IPS-18a (cell line): ENCODE data around the gene C19orf18.
"Not testable (repeated sequence)": the region's sequence is repeated elsewhere in the genome, so short reads cannot be mapped to it uniquely, and the experiment has no call there.

Experiments
- H3K27ac ChIP-seq: one replicate; pipeline ENCODE4 v1.5.1; 2013; ENCODE audit warnings: low read length
- H3K27me3 ChIP-seq: one replicate; pipeline ENCODE4 v1.6.1; 2013; ENCODE audit warnings: mild to moderate bottlenecking, low read length; ENCODE audit not compliant: control insufficient read depth, insufficient read depth
- H3K36me3 ChIP-seq: one replicate; pipeline ENCODE4 v1.6.1; 2013; ENCODE audit warnings: low read depth, low read length; ENCODE audit not compliant: control insufficient read depth
- H3K4me1 ChIP-seq: one replicate; pipeline ENCODE4 v1.6.1; 2013; ENCODE audit warnings: low read depth, low read length; ENCODE audit not compliant: control insufficient read depth
- H3K4me3 ChIP-seq: one replicate; pipeline ENCODE4 v1.5.1; 2013; ENCODE audit warnings: low read length
- H3K9ac ChIP-seq: one replicate; pipeline ENCODE4 v1.6.1; 2013; ENCODE audit warnings: mild to moderate bottlenecking, low read length, moderate library complexity
- H3K9me3 ChIP-seq: one replicate; pipeline ENCODE4 v1.6.1; 2013; ENCODE audit warnings: low read depth, low read length; ENCODE audit not compliant: control insufficient read depth

The C19orf18 gene

DNA sequence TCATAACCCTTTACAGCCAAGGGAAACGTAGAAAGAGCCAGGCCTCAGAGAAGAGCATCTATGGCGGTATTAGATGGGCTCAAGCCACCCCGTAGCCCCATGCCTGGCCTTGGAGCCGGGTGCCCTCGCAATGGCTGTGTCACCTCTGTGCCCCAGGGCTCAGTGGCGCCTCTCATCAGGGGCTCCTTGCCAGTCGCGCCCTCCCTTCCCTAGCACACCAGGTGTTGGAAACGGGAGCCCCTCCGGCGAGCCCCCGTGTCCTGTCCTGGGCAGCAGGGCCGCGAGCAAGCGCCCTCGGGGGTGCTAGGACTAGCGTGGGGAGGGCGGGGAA is 27.3 kb downstream of the C19orf18 start:
- Histone ChIP-seq H3K9ac (peak overlapping the region; percentile 78), H3K27me3 (no peaks in the 10 kb centered on the region), H3K4me1 (peaks cover 6% of the 10 kb centered on the region), H3K4me3 (peak overlapping the region; percentile 76), H3K27ac (no peak overlapping the region), H3K36me3 (peaks cover 15% of the 10 kb centered on the region), H3K9me3 (peaks cover 4% of the 10 kb centered on the region)

DNA sequence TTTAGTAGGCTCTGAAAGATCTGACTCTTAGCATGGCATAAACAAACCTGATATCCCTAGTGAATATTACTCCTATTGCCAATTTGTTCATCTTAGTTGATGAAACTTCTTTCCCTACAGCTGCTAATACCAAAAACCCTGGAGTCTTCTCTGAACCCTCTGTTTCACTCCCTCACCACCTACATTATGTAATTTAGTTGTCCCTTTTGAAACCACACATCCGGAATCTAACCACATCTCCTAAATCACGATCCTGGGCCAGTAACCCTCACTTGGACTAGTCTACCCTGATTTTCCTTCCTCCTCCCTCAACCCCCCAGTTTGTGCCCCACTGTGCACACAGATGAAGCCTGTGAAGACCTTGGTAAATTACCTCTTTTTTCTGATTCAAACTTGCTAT is 28.0 kb downstream of the C19orf18 start:
- H3K9ac ChIP-seq = peak overlapping the region; percentile 78
- peaks cover 22% of the 10 kb centered on the region for H3K36me3 ChIP-seq
- no peak overlapping the region for H3K27ac ChIP-seq
- H3K27me3 ChIP-seq = no peaks in the 10 kb centered on the region
- H3K9me3 ChIP-seq = peaks cover 4% of the 10 kb centered on the region
- H3K4me3 ChIP-seq = peak overlapping the region; percentile 76
- H3K4me1 ChIP-seq = peaks cover 6% of the 10 kb centered on the region

DNA sequence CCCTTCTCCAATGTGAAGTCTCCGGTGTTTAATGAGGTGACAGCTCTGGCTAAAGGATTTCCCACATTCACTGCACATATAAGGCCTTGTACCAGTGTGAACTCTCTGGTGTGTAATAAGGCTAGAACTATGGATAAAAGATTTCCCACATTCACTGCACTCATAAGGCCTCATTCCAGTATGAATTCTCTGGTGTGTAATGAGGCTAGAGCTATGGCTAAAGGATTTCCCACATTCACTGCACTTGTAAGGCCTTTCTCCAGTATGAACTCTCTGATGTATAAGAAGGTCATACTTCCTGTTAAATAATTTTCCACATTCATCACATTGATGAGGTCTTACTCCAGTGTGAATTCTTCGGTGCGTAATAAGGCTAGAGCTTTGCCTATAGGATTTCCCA is 32.7 kb downstream of the C19orf18 start:
- Histone ChIP-seq H3K27ac (no peak overlapping the region), H3K4me3 (no peak overlapping the region), H3K9ac (no peak overlapping the region), H3K36me3 (peaks cover 31% of the 10 kb centered on the region), H3K4me1 (peaks cover 4% of the 10 kb centered on the region), H3K27me3 (no peaks in the 10 kb centered on the region), H3K9me3 (no peaks in the 10 kb centered on the region)

DNA sequence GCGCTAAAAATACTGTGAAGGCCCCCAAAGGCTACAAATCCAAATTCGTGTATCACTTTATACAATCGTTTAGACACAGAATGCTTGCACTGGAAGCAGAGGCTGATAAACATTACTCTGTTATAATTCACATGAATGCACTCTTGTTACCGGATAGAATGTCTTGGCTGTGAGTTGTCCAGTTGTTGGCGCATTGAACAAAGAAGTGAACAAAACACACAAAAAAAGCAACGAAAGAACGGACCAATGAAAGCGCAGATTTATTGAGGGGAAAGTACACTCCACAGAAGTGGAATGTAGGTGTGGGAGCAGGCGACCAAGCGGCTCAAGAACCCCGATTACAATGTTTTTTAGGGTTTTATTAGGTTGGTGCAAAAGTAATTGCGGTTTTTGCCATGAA is 38.6 kb downstream of the C19orf18 start:
- H3K9ac ChIP-seq = no peak overlapping the region
- H3K4me1 ChIP-seq = peaks cover 6% of the 10 kb centered on the region
- H3K9me3 ChIP-seq = no peaks in the 10 kb centered on the region
- no peak overlapping the region for H3K27ac ChIP-seq
- peaks cover 22% of the 10 kb centered on the region for H3K36me3 ChIP-seq
- peak overlapping the region; percentile 97 for H3K4me3 ChIP-seq
- H3K27me3 ChIP-seq = no peaks in the 10 kb centered on the region

DNA sequence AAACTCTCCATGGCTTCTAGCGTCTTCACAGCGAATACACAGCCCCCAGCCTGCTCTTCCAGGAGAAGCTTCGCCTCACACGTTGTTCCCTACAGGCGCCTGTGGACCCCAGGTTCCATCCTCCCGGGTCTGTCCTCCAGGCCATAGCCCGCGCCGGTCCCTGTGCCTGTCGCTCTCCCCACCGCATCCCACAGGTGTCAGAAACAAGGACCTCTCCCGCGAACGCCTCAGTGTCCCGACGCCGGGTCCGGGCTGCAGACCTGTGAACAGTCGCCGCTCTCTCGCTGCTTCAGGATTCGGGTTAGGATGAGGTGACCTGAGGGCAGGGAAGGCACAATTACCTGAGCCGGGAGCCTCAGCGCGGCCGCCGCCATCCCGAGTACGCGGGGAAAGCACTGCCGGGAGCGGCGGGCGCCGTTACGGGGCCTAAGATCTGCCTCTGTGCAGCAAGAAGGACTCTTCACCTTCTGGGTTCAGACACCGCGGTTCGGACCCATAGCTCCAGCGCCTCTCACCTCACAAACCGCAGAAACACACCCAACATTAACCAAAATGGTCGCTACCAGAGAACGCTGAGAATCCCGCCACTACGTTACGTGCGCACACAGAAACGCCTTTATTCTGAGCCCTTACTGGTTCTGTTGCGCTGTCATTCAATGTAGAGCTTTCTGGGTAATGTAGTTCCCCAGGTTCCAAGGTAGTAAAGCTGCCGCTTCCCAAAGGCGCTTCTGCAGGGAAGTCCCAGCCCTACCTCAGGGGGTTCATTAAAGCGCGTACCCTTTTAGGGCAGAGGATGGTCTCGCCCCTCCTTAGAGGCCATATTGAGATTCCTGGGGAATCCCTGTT is 39.3 kb downstream of the C19orf18 start, which contains the start of gene ZNF418:
Gene ZNF418 (minus strand): TSS at position 583 of the 846 bp plus-strand sequence. CDS start 1,580 bp downstream, outside the sequence.
- Histone ChIP-seq H3K4me3 (peak within 1 kb of the TSS; percentile 97), H3K36me3 (peaks cover 25% of the 10 kb centered on the region), H3K9ac (peak within 1 kb of the TSS; percentile 98), H3K27me3 (no peaks in the 10 kb centered on the region), H3K27ac (peak within 1 kb of the TSS; percentile 92), H3K9me3 (no peaks in the 10 kb centered on the region), H3K4me1 (peaks cover 6% of the 10 kb centered on the region)

DNA sequence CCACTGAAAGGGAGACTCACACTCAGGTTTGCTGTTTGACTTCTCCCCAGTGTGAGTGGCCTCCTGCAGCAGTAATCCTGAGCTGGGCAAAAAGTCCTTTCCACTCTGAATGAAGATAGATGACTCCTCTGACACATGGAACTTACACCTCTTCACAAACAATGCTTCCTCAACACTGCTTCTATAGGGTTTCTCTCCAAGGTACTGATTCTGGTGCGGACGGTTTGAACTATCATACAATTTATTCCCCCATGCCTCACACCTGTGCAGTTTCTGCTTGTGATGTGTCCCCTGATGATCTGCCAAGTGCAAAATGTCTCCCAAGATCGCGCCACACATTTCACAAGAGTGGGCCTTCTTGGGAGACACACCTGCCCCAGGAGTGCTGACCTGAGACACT is 46.7 kb downstream of the C19orf18 start:
- H3K9me3 ChIP-seq = peaks cover 34% of the 10 kb centered on the region

DNA sequence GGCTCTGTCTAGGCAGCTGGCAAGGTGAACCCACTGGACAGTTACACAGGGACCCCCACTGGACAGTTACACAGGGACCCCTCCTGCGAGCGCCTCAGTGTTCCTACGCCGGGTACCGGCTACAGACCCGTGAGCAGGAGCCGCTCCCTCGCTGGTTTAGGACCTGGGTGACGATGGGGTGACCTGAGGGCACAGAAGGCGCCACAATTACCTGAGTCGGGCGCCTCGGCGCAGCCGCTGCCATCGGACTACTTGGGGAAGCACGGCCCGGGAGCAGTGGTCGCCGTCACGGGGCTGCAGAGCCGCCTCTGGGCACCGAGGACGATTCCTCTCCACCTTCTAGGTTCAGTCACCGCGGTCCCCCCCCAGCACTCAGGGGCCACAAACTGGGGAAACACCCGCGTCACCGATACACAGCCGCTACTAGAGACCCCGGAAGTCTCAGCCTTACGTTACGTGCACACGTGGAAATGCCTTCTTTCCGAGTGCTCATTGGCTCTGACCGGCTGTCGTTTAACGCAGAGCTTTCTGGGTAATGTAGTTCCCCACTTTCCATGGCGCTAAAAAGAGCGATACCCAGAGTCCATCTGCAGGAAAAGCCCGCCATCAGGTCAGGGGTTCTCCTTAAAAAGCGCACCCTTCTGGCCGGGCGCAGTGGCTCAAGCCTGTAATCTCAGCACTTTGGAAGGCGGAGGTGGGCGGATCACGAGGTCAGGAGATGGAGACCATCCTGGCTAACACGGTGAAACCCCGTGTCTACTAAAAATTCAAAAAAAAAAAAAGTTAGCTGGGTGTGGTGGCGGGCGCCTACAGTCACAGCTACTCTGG is 58.0 kb downstream of the C19orf18 start, which contains the start of gene ZNF417:
Gene ZNF417 (minus strand): TSS at position 425 of the 828 bp plus-strand sequence. CDS start 181 bp downstream, at position 244.
- H3K4me3 ChIP-seq = peak within 1 kb of the TSS; percentile 96

More for the DNA sequence above, 46.7 kb downstream of the C19orf18 start:
- H3K4me1 ChIP-seq = no peaks in the 10 kb centered on the region
- no peak overlapping the region for H3K4me3 ChIP-seq
- no peak overlapping the region for H3K9ac ChIP-seq
- no peak overlapping the region for H3K27ac ChIP-seq
- H3K36me3 ChIP-seq = peaks cover 73% of the 10 kb centered on the region
- H3K27me3 ChIP-seq = no peaks in the 10 kb centered on the region

DNA sequence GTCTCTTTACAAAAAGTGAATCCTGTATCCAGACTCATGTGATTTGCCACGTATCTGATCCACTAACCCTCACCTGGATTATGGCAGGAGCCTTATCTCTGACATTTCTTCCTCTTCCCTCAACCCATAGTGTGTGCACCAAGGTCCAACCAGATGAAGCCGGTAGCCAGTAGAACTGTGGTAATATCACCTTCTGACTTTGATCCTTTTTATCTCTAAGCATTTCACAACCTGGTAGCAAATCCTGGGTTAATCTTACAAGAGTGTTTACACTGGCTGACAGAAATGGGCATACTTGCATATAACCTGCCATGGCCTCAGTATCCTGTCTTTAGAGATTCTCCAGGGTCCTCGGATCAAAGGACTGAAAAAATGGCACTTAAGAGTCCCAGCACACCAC is 59.8 kb downstream of the C19orf18 start:
- Histone ChIP-seq H3K27me3 (no peaks in the 10 kb centered on the region), H3K4me3 (no peak overlapping the region), H3K36me3 (peaks cover 25% of the 10 kb centered on the region), H3K9ac (no peak overlapping the region), H3K27ac (no peak overlapping the region), H3K4me1 (no peaks in the 10 kb centered on the region), H3K9me3 (no peaks in the 10 kb centered on the region)

More for the DNA sequence above, 58.0 kb downstream of the C19orf18 start, which contains the start of gene ZNF417:
- H3K9me3 ChIP-seq, H3K27me3 ChIP-seq, H3K4me1 ChIP-seq: not testable (repeated sequence)
- H3K36me3 ChIP-seq = peaks cover 22% of the 10 kb centered on the region
- H3K27ac ChIP-seq = peak within 1 kb of the TSS; percentile 68
- peak within 1 kb of the TSS; percentile 89 for H3K9ac ChIP-seq
